Measurements from ENCODE around the gene EEIG2. TPM values are rescaled to one million over a fixed set of nuclear protein-coding genes. Genes with fewer than 3 reads are reported as not detected.

The EEIG2 gene
- total and polyA plus RNA-seq, 2 of the 13 experiments (the other 11 are each of a cell fraction or from before 2014, with no cell fraction given) = 0.90 to 3.2 TPM

GRCh38 chr1:108569097-108569728 is 9.3 kb downstream of the EEIG2 start:
- Histone ChIP-seq H3K79me2 (ENCODE audit: insufficient read depth, low read length) (no peaks in the 10 kb centered on the region), H2AFZ (ENCODE audit: low read length) (no peak overlapping the region), H3K9ac (ENCODE audit: insufficient read depth, low read depth, low read length) (no peak overlapping the region), H3K4me1 (ENCODE audit: insufficient read depth, low read length) (peaks cover 26% of the 10 kb centered on the region), H3K4me3 (replicated peaks in 1 of 3; ENCODE audit: insufficient read depth in 1 of 3, low read depth in 2 of 3, low read length in 3 of 3) (no peak overlapping the region), H3K36me3 (replicated peaks in 1 of 2; ENCODE audit: control insufficient read depth in 1 of 2, insufficient read depth in 2 of 2, low read length in 2 of 2) (no peaks in the 10 kb centered on the region), H3K9me3 (ENCODE audit: low read length) (no peaks in the 10 kb centered on the region), H4K20me1 (ENCODE audit: insufficient read depth, low read length) (peaks cover 4% of the 10 kb centered on the region; the same call in 1 of the 2 replicates), H3K27me3 (ENCODE audit: control insufficient read depth in 1 of 2, insufficient read depth in 2 of 2, low read length in 2 of 2) (no peaks in the 10 kb centered on the region), H3K27ac (ENCODE audit: extremely low read length, insufficient read depth, low read length) (no peak overlapping the region), H3K4me2 (ENCODE audit: low read depth, low read length) (no peak overlapping the region)
- BruUV-seq (replicated peaks) = no TSS peak
- WGBS (ENCODE audit: low lambda C conversion rate) = 72% methylated on average over 3 of the region's 3 CpGs
- no peak for TF ChIP-seq ZNF639 (CRISPR knock-in tag; conservative IDR thresholded peaks at IDR 0.05)
- peak; percentile 44; the same call in 1 of the 2 replicates for TF ChIP-seq ATF7 (IDR thresholded peaks at IDR 0.05)
- no peak for TF ChIP-seq ATF7 (CRISPR knock-in tag; IDR thresholded peaks at IDR 0.05)
- no peak for TF ChIP-seq FOSL1 (CRISPR knock-in tag; IDR thresholded peaks at IDR 0.05; ENCODE audit: borderline replicate concordance)
- no peak for DNase-seq (ENCODE audit: low spot score)
- CTCF ChIA-PET (ENCODE audit: low intra/inter-chr PET ratio, low total read pairs) = no interaction called here
- POLR2A ChIA-PET = no interaction called here
- FAIRE-seq = no peak
- no peak for ATAC-seq
- in situ Hi-C loops (cut with HindIII; ENCODE audit: extremely low pct_ligation_motif_present, low pct_unique_long_range_greater_than_20kb) = loop anchor here (25.0 kb wide), 1 partner anchor 782 kb away; no protein-coding TSS in a partner anchor
- intact Hi-C loops (cut with micrococcal nuclease; ENCODE audit: unreplicated experiment) = no loop called here

- intact Hi-C loops (cut with micrococcal nuclease; ENCODE audit: unreplicated experiment) (loop anchor here (2.0 kb wide), 1 partner anchor 15 kb away; no protein-coding TSS in a partner anchor), in situ Hi-C loops (cut with HindIII; ENCODE audit: extremely low pct_ligation_motif_present, low pct_unique_long_range_greater_than_20kb) (loop anchor here (25.0 kb wide), 1 partner anchor 783 kb away; no protein-coding TSS in a partner anchor)
- Histone ChIP-seq H3K4me2 (ENCODE audit: low read depth, low read length) (peak overlapping the region; percentile 71; the same call in 1 of the 2 replicates), H4K20me1 (ENCODE audit: insufficient read depth, low read length) (peaks cover 4% of the 10 kb centered on the region; the same call in 1 of the 2 replicates), H3K79me2 (ENCODE audit: insufficient read depth, low read length) (no peaks in the 10 kb centered on the region), H3K27me3 (ENCODE audit: control insufficient read depth in 1 of 2, insufficient read depth in 2 of 2, low read length in 2 of 2) (no peaks in the 10 kb centered on the region), H3K9me3 (ENCODE audit: low read length) (no peaks in the 10 kb centered on the region), H2AFZ (ENCODE audit: low read length) (no peak overlapping the region), H3K36me3 (replicated peaks in 1 of 2; ENCODE audit: control insufficient read depth in 1 of 2, insufficient read depth in 2 of 2, low read length in 2 of 2) (no peaks in the 10 kb centered on the region), H3K9ac (ENCODE audit: insufficient read depth, low read depth, low read length) (no peak overlapping the region), H3K4me3 (replicated peaks in 1 of 3; ENCODE audit: insufficient read depth in 1 of 3, low read depth in 2 of 3, low read length in 3 of 3) (no peak overlapping the region), H3K4me1 (ENCODE audit: insufficient read depth, low read length) (peaks cover 26% of the 10 kb centered on the region), H3K27ac (ENCODE audit: extremely low read length, insufficient read depth, low read length) (no peak overlapping the region)
- TF ChIP-seq GPBP1L1 (CRISPR knock-in tag; IDR thresholded peaks at IDR 0.05) (no peak), ZSCAN9 (CRISPR knock-in tag; IDR thresholded peaks at IDR 0.05; ENCODE audit: borderline replicate concordance) (no peak), RCOR2 (CRISPR knock-in tag; IDR thresholded peaks at IDR 0.05) (no peak), STAG1 (CRISPR knock-in tag; IDR thresholded peaks at IDR 0.05) (peak; percentile 41), CTCF (CRISPR knock-in tag; IDR thresholded peaks at IDR 0.05) (peak; percentile 57)
- CTCF ChIA-PET (ENCODE audit: low intra/inter-chr PET ratio, low total read pairs) = no interaction called here
- POLR2A ChIA-PET = no interaction called here
- DNase-seq (ENCODE audit: low spot score) = peak; percentile 25
- ATAC-seq = peak; percentile 97
- no peak for FAIRE-seq
- no TSS peak for BruUV-seq (replicated peaks)
Observed at GRCh38 chr1:108570128-108570527, 10.2 kb downstream of the EEIG2 start.
